Peyer's patch (tissue), 4 donors: ENCODE results near the gene OR14J1.

Source experiments
- CTCF ChIP-seq, 6 experiments: fragments of 450-650 bp in 4 of 6; fragments of 200-600 bp in 2 of 6; sonication (generic) in 1 of 6; IDR thresholded peaks; one replicate each; pipeline ENCODE4 v1.5.1; 2017 to 2019; ENCODE audit warnings: antibody characterized with exemption in 6 of 6, mild to moderate bottlenecking in 3 of 6, moderate library complexity in 1 of 6
- POLR2A ChIP-seq, 2 donors: fragments of 450-650 bp; IDR thresholded peaks; one replicate each; pipeline ENCODE4 v1.5.1; 2017; ENCODE audit warnings: antibody characterized with exemption in 2 of 2, mild to moderate bottlenecking in 2 of 2, moderate library complexity in 2 of 2

GRCh38 chr6:29355603-29356002 is 54.1 kb downstream of the OR14J1 start:
- TF ChIP-seq CTCF (IDR thresholded peaks at IDR 0.05) (no peak), POLR2A (IDR thresholded peaks at IDR 0.05) (no peak)
